ENCODE data around the gene HOXA5.

Gene HOXA5

GRCh38 chr7:27133409-27134231 lies 9.9 kb downstream of the HOXA5 start:
- no peak for DNase-seq

GRCh38 chr7:27132978-27133377 lies 10.5 kb downstream of the HOXA5 start:
- DNase-seq = no peak

- DNase-seq = no peak
Observed at GRCh38 chr7:27132214-27132613, 11.3 kb downstream of the HOXA5 start.

GRCh38 chr7:27131390-27131819 lies 12.1 kb downstream of the HOXA5 start:
- no peak for DNase-seq

- peak; percentile 92 for DNase-seq
Observed at GRCh38 chr7:27130540-27131389, 12.7 kb downstream of the HOXA5 start, which contains the start of gene HOXA4. HOXA4 (minus strand) TSS chr7:27130757; CDS start chr7:27130733, 24 bp downstream.

GRCh38 chr7:27129729-27130539 lies 13.5 kb downstream of the HOXA5 start:
- no peak for DNase-seq

- DNase-seq = no peak
Observed at GRCh38 chr7:27128776-27129728, 14.4 kb downstream of the HOXA5 start.

- DNase-seq = no peak
Observed at GRCh38 chr7:27128034-27128433, 15.4 kb downstream of the HOXA5 start.

GRCh38 chr7:27126596-27127327 lies 16.7 kb downstream of the HOXA5 start:
- DNase-seq = no peak

GRCh38 chr7:27125986-27126394 lies 17.5 kb downstream of the HOXA5 start:
- DNase-seq = no peak

GRCh38 chr7:27124902-27125689 lies 18.4 kb downstream of the HOXA5 start:
- DNase-seq = no peak

GRCh38 chr7:27124096-27124901 lies 19.2 kb downstream of the HOXA5 start:
- DNase-seq = no peak

GRCh38 chr7:27123477-27124053 lies 19.9 kb downstream of the HOXA5 start:
- no peak for DNase-seq

GRCh38 chr7:27123007-27123476 lies 20.4 kb downstream of the HOXA5 start:
- no peak for DNase-seq

- peak; percentile 90 for DNase-seq
Observed at GRCh38 chr7:27122077-27122910, 21.2 kb downstream of the HOXA5 start.

GRCh38 chr7:27121684-27122076 lies 21.8 kb downstream of the HOXA5 start:
- DNase-seq = no peak

- no peak for DNase-seq
Observed at GRCh38 chr7:27119412-27119911, 24.0 kb downstream of the HOXA5 start.
